ENCODE data around the gene UBE2O. TPM values are rescaled to one million over a fixed set of nuclear protein-coding genes. Genes with fewer than 3 reads are reported as not detected.

The UBE2O gene
- total RNA-seq, 2 experiments from 2014 or later, result 28.4 to 31.6 TPM

- ChIA-PET CTCF (interaction anchor here (0.6 to 1.4 kb wide), 2 partner anchors 11 to 29 kb away, joined by 3 read pairs; no protein-coding TSS in a partner anchor), POLR2A (no interaction called here)
- Mint-ChIP-seq H3K4me1 (ENCODE audit: low read depth) (peaks cover 90% of the 10 kb centered on the region), H3K4me3 (no peak overlapping the region), H3K27ac (peak overlapping the region; percentile 63), H3K9me3 (ENCODE audit: insufficient read depth) (no peaks in the 10 kb centered on the region), H3K27me3 (ENCODE audit: low read depth) (no peaks in the 10 kb centered on the region), H3K36me3 (ENCODE audit: low read depth) (peaks cover 12% of the 10 kb centered on the region)
- ATAC-seq, result no peak
- DNase-seq, result no peak
Observed at GRCh38 chr17:76495663-76496400, 42.9 kb upstream of the UBE2O start.

- peak overlapping the region; percentile 97 for H3K27ac Mint-ChIP-seq
Observed at GRCh38 chr17:76493505-76494167, 40.7 kb upstream of the UBE2O start.

GRCh38 chr17:76492989-76493501 is 40.1 kb upstream of the UBE2O start:
- Mint-ChIP-seq H3K27ac (peak overlapping the region; percentile 97), H3K27me3 (ENCODE audit: low read depth) (no peaks in the 10 kb centered on the region), H3K4me1 (ENCODE audit: low read depth) (peaks cover 83% of the 10 kb centered on the region), H3K9me3 (ENCODE audit: insufficient read depth) (no peaks in the 10 kb centered on the region), H3K4me3 (peak overlapping the region; percentile 73), H3K36me3 (ENCODE audit: low read depth) (peaks cover 4% of the 10 kb centered on the region)
- ATAC-seq (peak; percentile 63), DNase-seq (peak; percentile 66)
- ChIA-PET CTCF (interaction anchor here (0.7 to 3.5 kb wide), 11 partner anchors 10 to 314 kb away, joined by 3 to 34 read pairs (median 3); partner anchors contain the start of genes AANAT, RHBDF2, SPHK1 and UBE2O), POLR2A (interaction anchor here (0.7 to 2.8 kb wide), 9 partner anchors 8 to 243 kb away, joined by 3 to 12 read pairs (median 4); partner anchors contain the start of genes AANAT and RHBDF2)

More at GRCh38 chr17:76493505-76494167, 40.7 kb upstream of the UBE2O start:
- peaks cover 6% of the 10 kb centered on the region for H3K36me3 Mint-ChIP-seq (ENCODE audit: low read depth)
- no peaks in the 10 kb centered on the region for H3K27me3 Mint-ChIP-seq (ENCODE audit: low read depth)
- CTCF ChIA-PET, result interaction anchor here (0.7 to 3.5 kb wide), 11 partner anchors 9 to 315 kb away, joined by 3 to 34 read pairs (median 3); partner anchors contain the start of genes AANAT, RHBDF2, SPHK1 and UBE2O
- no peaks in the 10 kb centered on the region for H3K9me3 Mint-ChIP-seq (ENCODE audit: insufficient read depth)
- H3K4me1 Mint-ChIP-seq (ENCODE audit: low read depth), result peaks cover 89% of the 10 kb centered on the region
- DNase-seq, result peak; percentile 52
- peak overlapping the region; percentile 73 for H3K4me3 Mint-ChIP-seq
- ATAC-seq, result peak; percentile 40
- POLR2A ChIA-PET, result interaction anchor here (0.7 to 2.8 kb wide), 8 partner anchors 7 to 188 kb away, joined by 3 to 12 read pairs (median 4); partner anchors contain the start of genes AANAT and RHBDF2

- ChIA-PET CTCF (interaction anchor here (1.0 to 3.5 kb wide), 9 partner anchors 10 to 132 kb away, joined by 3 to 34 read pairs (median 8); partner anchors contain the start of genes AANAT, RHBDF2 and SPHK1), POLR2A (interaction anchor here (1.2 to 2.8 kb wide), 10 partner anchors 8 to 244 kb away, joined by 3 to 12 read pairs (median 4); partner anchors contain the start of genes AANAT and RHBDF2)
- no peaks in the 10 kb centered on the region for H3K9me3 Mint-ChIP-seq (ENCODE audit: insufficient read depth)
- H3K27me3 Mint-ChIP-seq (ENCODE audit: low read depth), result no peaks in the 10 kb centered on the region
- ATAC-seq (peak; percentile 43), DNase-seq (peak; percentile 51)
- peak overlapping the region; percentile 73 for H3K4me3 Mint-ChIP-seq
- H3K4me1 Mint-ChIP-seq (ENCODE audit: low read depth), result peaks cover 76% of the 10 kb centered on the region
- H3K27ac Mint-ChIP-seq, result peak overlapping the region; percentile 97
- H3K36me3 Mint-ChIP-seq (ENCODE audit: low read depth), result peaks cover 11% of the 10 kb centered on the region
Observed at GRCh38 chr17:76492123-76492988, 39.4 kb upstream of the UBE2O start.

GRCh38 chr17:76491271-76492122 is 38.5 kb upstream of the UBE2O start:
- ATAC-seq (peak; percentile 44), DNase-seq (peak; percentile 58)
- Mint-ChIP-seq H3K27ac (peak overlapping the region; percentile 97), H3K9me3 (ENCODE audit: insufficient read depth) (no peaks in the 10 kb centered on the region), H3K4me3 (peak overlapping the region; percentile 73), H3K4me1 (ENCODE audit: low read depth) (peaks cover 71% of the 10 kb centered on the region), H3K27me3 (ENCODE audit: low read depth) (no peaks in the 10 kb centered on the region), H3K36me3 (ENCODE audit: low read depth) (peaks cover 13% of the 10 kb centered on the region)
- CTCF ChIA-PET, result interaction anchor here (0.9 to 3.5 kb wide), 8 partner anchors 11 to 132 kb away, joined by 3 to 34 read pairs (median 8); partner anchors contain the start of genes AANAT and RHBDF2
- POLR2A ChIA-PET, result interaction anchor here (0.6 to 2.8 kb wide), 11 partner anchors 9 to 245 kb away, joined by 3 to 12 read pairs (median 4); partner anchors contain the start of genes AANAT and RHBDF2

GRCh38 chr17:76490112-76490710 is 37.3 kb upstream of the UBE2O start:
- ATAC-seq (no peak), DNase-seq (no peak)
- Mint-ChIP-seq H3K36me3 (ENCODE audit: low read depth) (peaks cover 13% of the 10 kb centered on the region), H3K27ac (peak overlapping the region; percentile 97), H3K9me3 (ENCODE audit: insufficient read depth) (no peaks in the 10 kb centered on the region), H3K27me3 (ENCODE audit: low read depth) (no peaks in the 10 kb centered on the region), H3K4me1 (ENCODE audit: low read depth) (peaks cover 66% of the 10 kb centered on the region), H3K4me3 (no peak overlapping the region)
- ChIA-PET CTCF (interaction anchor here (0.6 to 2.3 kb wide), 4 partner anchors 10 to 82 kb away, joined by 3 to 7 read pairs (median 4); partner anchors contain the start of gene AANAT), POLR2A (interaction anchor here (1.1 to 1.3 kb wide), 2 partner anchors 10 to 79 kb away, joined by 3 to 6 read pairs; no protein-coding TSS in a partner anchor)

GRCh38 chr17:76487451-76488192 is 34.7 kb upstream of the UBE2O start:
- H3K9me3 Mint-ChIP-seq (ENCODE audit: insufficient read depth), result no peaks in the 10 kb centered on the region
- no peak overlapping the region for H3K4me3 Mint-ChIP-seq
- peaks cover 45% of the 10 kb centered on the region for H3K4me1 Mint-ChIP-seq (ENCODE audit: low read depth)
- no peak for DNase-seq
- H3K27me3 Mint-ChIP-seq (ENCODE audit: low read depth), result no peaks in the 10 kb centered on the region
- POLR2A ChIA-PET, result interaction anchor here (0.7 kb wide), 1 partner anchor 12 kb away, joined by 3 read pairs; no protein-coding TSS in a partner anchor
- ATAC-seq, result no peak
- H3K27ac Mint-ChIP-seq, result no peak overlapping the region
- CTCF ChIA-PET, result interaction anchor here (1.2 kb wide), 1 partner anchor 21 kb away, joined by 5 read pairs; the partner anchor contains the start of gene AANAT
- H3K36me3 Mint-ChIP-seq (ENCODE audit: low read depth), result peaks cover 24% of the 10 kb centered on the region

- ChIA-PET POLR2A (no interaction called here), CTCF (interaction anchor here (0.8 kb wide), 1 partner anchor 31 kb away, joined by 4 read pairs; no protein-coding TSS in a partner anchor)
- no peak overlapping the region for H3K4me3 Mint-ChIP-seq
- H3K27ac Mint-ChIP-seq, result peak overlapping the region; percentile 25
- peaks cover 40% of the 10 kb centered on the region for H3K4me1 Mint-ChIP-seq (ENCODE audit: low read depth)
- no peaks in the 10 kb centered on the region for H3K27me3 Mint-ChIP-seq (ENCODE audit: low read depth)
- ATAC-seq (no peak), DNase-seq (no peak)
- peaks cover 37% of the 10 kb centered on the region for H3K36me3 Mint-ChIP-seq (ENCODE audit: low read depth)
- no peaks in the 10 kb centered on the region for H3K9me3 Mint-ChIP-seq (ENCODE audit: insufficient read depth)
Observed at GRCh38 chr17:76485569-76485968, 32.6 kb upstream of the UBE2O start.

- Mint-ChIP-seq H3K4me3 (no peak overlapping the region), H3K36me3 (ENCODE audit: low read depth) (peaks cover 38% of the 10 kb centered on the region), H3K27me3 (ENCODE audit: low read depth) (no peaks in the 10 kb centered on the region), H3K9me3 (ENCODE audit: insufficient read depth) (no peaks in the 10 kb centered on the region), H3K27ac (no peak overlapping the region), H3K4me1 (ENCODE audit: low read depth) (peaks cover 35% of the 10 kb centered on the region)
- DNase-seq, result no peak
- no peak for ATAC-seq
- CTCF ChIA-PET, result no interaction called here
- POLR2A ChIA-PET, result no interaction called here
Observed at GRCh38 chr17:76484228-76484725, 31.3 kb upstream of the UBE2O start.

Data from activated CD8-positive, alpha-beta T cell treated with anti-CD3 and anti-CD28 coated beads, Interleukin-2, amount 10 ng/mL, durations not matched to agents 7 days and 5 days (primary cell).